Breast epithelium (tissue), 3 donors: ENCODE data around the gene CPT2.

Source experiments
- POLR2A ChIP-seq: fragments of 450-650 bp; IDR thresholded peaks from one replicate; pipeline ENCODE4 v1.6.1; 2016; ENCODE audit warnings: antibody characterized with exemption, mild to moderate bottlenecking, moderate library complexity
- TF ChIP-seq, protein P1 (sequence below), 3 donors: fragments of 450-650 bp; IDR thresholded peaks; one replicate each; pipeline ENCODE4 v1.5.1; 2016 to 2017; ENCODE audit warnings: antibody characterized with exemption in 3 of 3, mild to moderate bottlenecking in 3 of 3, moderate library complexity in 3 of 3

DNA sequence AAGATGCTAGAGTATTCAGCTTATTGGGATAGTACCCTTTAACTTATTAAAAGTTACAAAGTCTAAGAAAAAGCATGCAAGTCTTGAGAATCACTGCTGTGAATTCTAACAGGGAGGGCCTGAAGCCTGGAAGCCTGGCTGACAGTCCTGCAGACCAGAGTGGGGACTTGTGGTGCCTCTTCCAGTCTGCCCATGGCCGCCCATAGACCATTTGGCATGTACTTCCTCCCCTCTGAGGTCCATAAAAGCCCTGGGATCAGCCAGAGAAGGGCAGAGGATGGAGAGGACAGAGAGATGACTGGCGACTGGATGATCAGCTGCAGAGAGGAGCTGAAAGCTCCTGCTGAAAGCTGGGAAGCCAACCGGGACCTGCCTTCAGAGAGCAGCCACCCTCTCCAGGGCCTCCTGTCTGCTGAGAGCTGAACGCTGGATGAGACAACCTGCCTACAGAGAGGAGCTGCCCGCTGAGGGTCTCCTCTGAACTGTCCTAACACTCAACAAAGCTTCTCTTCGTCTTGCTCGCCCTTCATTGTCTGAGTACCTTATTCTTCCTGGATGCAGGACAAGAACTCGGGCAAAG is 41.7 kb upstream of the CPT2 start:
- no peak for TF ChIP-seq POLR2A
- TF ChIP-seq, protein P1, sequence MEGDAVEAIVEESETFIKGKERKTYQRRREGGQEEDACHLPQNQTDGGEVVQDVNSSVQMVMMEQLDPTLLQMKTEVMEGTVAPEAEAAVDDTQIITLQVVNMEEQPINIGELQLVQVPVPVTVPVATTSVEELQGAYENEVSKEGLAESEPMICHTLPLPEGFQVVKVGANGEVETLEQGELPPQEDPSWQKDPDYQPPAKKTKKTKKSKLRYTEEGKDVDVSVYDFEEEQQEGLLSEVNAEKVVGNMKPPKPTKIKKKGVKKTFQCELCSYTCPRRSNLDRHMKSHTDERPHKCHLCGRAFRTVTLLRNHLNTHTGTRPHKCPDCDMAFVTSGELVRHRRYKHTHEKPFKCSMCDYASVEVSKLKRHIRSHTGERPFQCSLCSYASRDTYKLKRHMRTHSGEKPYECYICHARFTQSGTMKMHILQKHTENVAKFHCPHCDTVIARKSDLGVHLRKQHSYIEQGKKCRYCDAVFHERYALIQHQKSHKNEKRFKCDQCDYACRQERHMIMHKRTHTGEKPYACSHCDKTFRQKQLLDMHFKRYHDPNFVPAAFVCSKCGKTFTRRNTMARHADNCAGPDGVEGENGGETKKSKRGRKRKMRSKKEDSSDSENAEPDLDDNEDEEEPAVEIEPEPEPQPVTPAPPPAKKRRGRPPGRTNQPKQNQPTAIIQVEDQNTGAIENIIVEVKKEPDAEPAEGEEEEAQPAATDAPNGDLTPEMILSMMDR (IDR thresholded peaks at IDR 0.05): no peak
